Lower leg skin (tissue), 3 donors: Measurements from ENCODE around the gene LRP1.
A peak's percentile ranks its signal among the peaks of the same experiment; 100 is the strongest.

Experiments used
- CTCF ChIP-seq, 3 donors: fragments of 450-650 bp; IDR thresholded peaks; one replicate each; pipeline ENCODE4 v1.5.1; 2016; ENCODE audit warnings: antibody characterized with exemption in 3 of 3, mild to moderate bottlenecking in 3 of 3, moderate library complexity in 2 of 3
- POLR2A ChIP-seq, 2 donors: fragments of 450-650 bp; IDR thresholded peaks; one replicate each; pipeline ENCODE4 v1.6.1; 2016 to 2017; ENCODE audit warnings: antibody characterized with exemption in 2 of 2, mild to moderate bottlenecking in 1 of 2, moderate library complexity in 1 of 2

- TF ChIP-seq CTCF (IDR thresholded peaks at IDR 0.05) = peak in 1 of 3 donors; percentile 98
- TF ChIP-seq POLR2A (IDR thresholded peaks at IDR 0.05) = no peak
These were observed 3.9 kb upstream of the LRP1 start for GRCh38 chr12:57124261-57124877.
